Vagina (tissue), 2 donors: ENCODE measurements around the gene LRRC36. TPM values are rescaled to one million over a fixed set of nuclear protein-coding genes. Genes with fewer than 3 reads are reported as not detected.

Experiments
- DNase-seq, 2 donors: peaks; one replicate each; pipeline ENCODE4 v3.0.0-alpha.2; 2017; ENCODE audit errors: extremely low spot score in 2 of 2
- H3K27ac ChIP-seq: fragments of 200-600 bp; sonication (generic); one replicate; pipeline ENCODE4 v1.5.1; 2019
- H3K27me3 ChIP-seq: fragments of 200-600 bp; sonication (generic); one replicate; pipeline ENCODE4 v1.5.1; 2019
- H3K36me3 ChIP-seq, 2 donors: fragments of 200-600 bp; sonication (generic); one replicate each; pipeline ENCODE4 v1.5.1; 2017 to 2019
- H3K4me1 ChIP-seq: fragments of 200-600 bp; sonication (generic); one replicate; pipeline ENCODE4 v1.5.1; 2019
- H3K4me3 ChIP-seq, 2 donors: fragments of 200-600 bp; sonication (generic); 1 replicate in 1 of 2; 2 replicates in 1 of 2; pipeline ENCODE4 v1.5.1; 2016 to 2019
- H3K9me3 ChIP-seq: fragments of 200-600 bp; sonication (generic); one replicate; pipeline ENCODE4 v1.5.1; 2019
- CTCF ChIP-seq, 3 experiments: fragments of 450-650 bp in 2 of 3; fragments of 200-600 bp in 1 of 3; sonication (generic) in 1 of 3; IDR thresholded peaks; one replicate each; pipeline ENCODE4 v1.5.1; 2017 to 2019; ENCODE audit warnings: antibody characterized with exemption in 3 of 3, mild to moderate bottlenecking in 2 of 3, moderate library complexity in 2 of 3
- POLR2A ChIP-seq, 2 donors: fragments of 450-650 bp; IDR thresholded peaks; one replicate each; pipeline ENCODE4 v1.6.1; 2017; ENCODE audit warnings: antibody characterized with exemption in 2 of 2, mild to moderate bottlenecking in 2 of 2, moderate library complexity in 2 of 2
- POLR2AphosphoS5 ChIP-seq, 2 donors: sonication (generic); formaldehyde crosslinking; IDR thresholded peaks; one replicate each; pipeline ENCODE4 v1.9.0; 2017; ENCODE audit warnings: antibody characterized with exemption in 2 of 2, mild to moderate bottlenecking in 2 of 2, low read depth in 1 of 2; ENCODE audit not compliant: insufficient read depth in 1 of 2
- intact Hi-C: fragments of 100-400 bp; cut with DNase I; formaldehyde crosslinking; loops from one replicate; pipeline ENCODE4 v1.15.1; 2023
- total RNA-seq: library from RNA; depleted of rRNA; stranded (reverse); fragments of >200 nt; gene quantifications from one replicate; pipeline ENCODE4 v1.2.3, GENCODE V29; 2016

LRRC36 gene
- total RNA-seq, 1 donor from 2014 or later = not detected

- Histone ChIP-seq H3K36me3 (no peaks in the 10 kb centered on the region), H3K27ac (no peak overlapping the region), H3K4me1 (peaks cover 10% of the 10 kb centered on the region), H3K4me3 (no peak overlapping the region), H3K27me3 (no peaks in the 10 kb centered on the region), H3K9me3 (no peaks in the 10 kb centered on the region)
- intact Hi-C loops = no loop called here
- no peak for DNase-seq
- TF ChIP-seq POLR2A (IDR thresholded peaks at IDR 0.05) (no peak), POLR2AphosphoS5 (IDR thresholded peaks at IDR 0.05; ENCODE audit: insufficient read depth in 1 of 2, low read depth in 1 of 2) (no peak)
Measured at GRCh38 chr16:67283039-67283825, 43.4 kb upstream of the LRRC36 start.

- TF ChIP-seq POLR2AphosphoS5 (IDR thresholded peaks at IDR 0.05; ENCODE audit: insufficient read depth in 1 of 2, low read depth in 1 of 2) (no peak), POLR2A (IDR thresholded peaks at IDR 0.05) (no peak), CTCF (IDR thresholded peaks at IDR 0.05) (no peak)
- Histone ChIP-seq H3K4me1 (peaks cover 4% of the 10 kb centered on the region), H3K27me3 (no peaks in the 10 kb centered on the region), H3K9me3 (no peaks in the 10 kb centered on the region), H3K4me3 (no peak overlapping the region), H3K27ac (no peak overlapping the region), H3K36me3 (no peaks in the 10 kb centered on the region)
- intact Hi-C loops = no loop called here
- no peak for DNase-seq
Measured at GRCh38 chr16:67283826-67284555, 42.6 kb upstream of the LRRC36 start.

GRCh38 chr16:67284699-67285646 lies 41.6 kb upstream of the LRRC36 start:
- TF ChIP-seq POLR2AphosphoS5 (IDR thresholded peaks at IDR 0.05; ENCODE audit: insufficient read depth in 1 of 2, low read depth in 1 of 2) = no peak
- TF ChIP-seq CTCF (IDR thresholded peaks at IDR 0.05) = no peak
- TF ChIP-seq POLR2A (IDR thresholded peaks at IDR 0.05) = no peak
- Histone ChIP-seq H3K27ac (no peak overlapping the region), H3K9me3 (no peaks in the 10 kb centered on the region), H3K4me1 (no peaks in the 10 kb centered on the region), H3K36me3 (no peaks in the 10 kb centered on the region), H3K4me3 (no peak overlapping the region), H3K27me3 (no peaks in the 10 kb centered on the region)
- DNase-seq = no peak
- intact Hi-C loops = no loop called here

- intact Hi-C loops = no loop called here
- Histone ChIP-seq H3K27ac (no peak overlapping the region), H3K27me3 (no peaks in the 10 kb centered on the region), H3K9me3 (no peaks in the 10 kb centered on the region), H3K36me3 (no peaks in the 10 kb centered on the region), H3K4me3 (no peak overlapping the region), H3K4me1 (no peaks in the 10 kb centered on the region)
- TF ChIP-seq POLR2AphosphoS5 (IDR thresholded peaks at IDR 0.05; ENCODE audit: insufficient read depth in 1 of 2, low read depth in 1 of 2) = no peak
- no peak for DNase-seq
Measured at GRCh38 chr16:67286441-67287235, 40.0 kb upstream of the LRRC36 start.

GRCh38 chr16:67287960-67288359 lies 38.7 kb upstream of the LRRC36 start:
- no peak overlapping the region for H3K4me3 ChIP-seq
- no peaks in the 10 kb centered on the region for H3K27me3 ChIP-seq
- H3K4me1 ChIP-seq = no peaks in the 10 kb centered on the region
- no peaks in the 10 kb centered on the region for H3K9me3 ChIP-seq
- DNase-seq = no peak
- no peak overlapping the region for H3K27ac ChIP-seq
- intact Hi-C loops = no loop called here
- no peaks in the 10 kb centered on the region for H3K36me3 ChIP-seq
- no peak for TF ChIP-seq POLR2A (IDR thresholded peaks at IDR 0.05)
- TF ChIP-seq POLR2AphosphoS5 (IDR thresholded peaks at IDR 0.05; ENCODE audit: insufficient read depth in 1 of 2, low read depth in 1 of 2) = no peak
- no peak for TF ChIP-seq CTCF (IDR thresholded peaks at IDR 0.05)
